HG02943 (cell line): ENCODE measurements around the gene TCF3.

Experiments used
- ATAC-seq: cut with Tn5 transposase; IDR thresholded peaks from one replicate; pipeline ENCODE4 v1.9.1; 2021; ENCODE audit warnings: mild to moderate bottlenecking, low read depth, moderate library complexity; ENCODE audit not compliant: unreplicated experiment

TCF3 gene

DNA sequence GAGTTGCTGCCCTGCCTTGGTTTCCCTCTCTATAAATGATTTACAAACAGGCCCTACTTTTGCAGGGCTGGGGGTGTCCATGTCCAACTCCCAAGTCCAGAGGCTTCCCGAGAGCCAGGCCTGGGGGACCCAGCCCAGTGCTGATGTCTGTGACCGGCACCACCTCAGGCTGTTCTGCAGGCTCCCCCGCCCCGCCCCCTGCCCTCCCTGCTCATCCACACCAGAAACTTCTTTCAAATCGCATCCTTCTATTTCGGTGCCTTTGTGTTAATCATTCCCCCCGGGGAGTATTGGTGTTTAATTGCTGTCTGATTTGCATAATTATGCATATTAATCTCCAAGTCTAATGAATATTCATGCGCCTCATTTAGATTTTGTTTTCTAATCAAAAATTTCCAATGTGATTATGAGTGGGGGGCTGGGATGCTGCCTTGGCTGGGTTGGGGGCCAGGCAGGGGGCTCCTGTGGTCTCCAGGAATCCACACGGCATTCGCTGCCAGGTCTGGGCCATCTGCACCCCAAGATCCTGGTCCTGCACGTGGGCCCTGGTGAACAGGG lies 19.1 kb downstream of the TCF3 start:
- ATAC-seq, result no peak

DNA sequence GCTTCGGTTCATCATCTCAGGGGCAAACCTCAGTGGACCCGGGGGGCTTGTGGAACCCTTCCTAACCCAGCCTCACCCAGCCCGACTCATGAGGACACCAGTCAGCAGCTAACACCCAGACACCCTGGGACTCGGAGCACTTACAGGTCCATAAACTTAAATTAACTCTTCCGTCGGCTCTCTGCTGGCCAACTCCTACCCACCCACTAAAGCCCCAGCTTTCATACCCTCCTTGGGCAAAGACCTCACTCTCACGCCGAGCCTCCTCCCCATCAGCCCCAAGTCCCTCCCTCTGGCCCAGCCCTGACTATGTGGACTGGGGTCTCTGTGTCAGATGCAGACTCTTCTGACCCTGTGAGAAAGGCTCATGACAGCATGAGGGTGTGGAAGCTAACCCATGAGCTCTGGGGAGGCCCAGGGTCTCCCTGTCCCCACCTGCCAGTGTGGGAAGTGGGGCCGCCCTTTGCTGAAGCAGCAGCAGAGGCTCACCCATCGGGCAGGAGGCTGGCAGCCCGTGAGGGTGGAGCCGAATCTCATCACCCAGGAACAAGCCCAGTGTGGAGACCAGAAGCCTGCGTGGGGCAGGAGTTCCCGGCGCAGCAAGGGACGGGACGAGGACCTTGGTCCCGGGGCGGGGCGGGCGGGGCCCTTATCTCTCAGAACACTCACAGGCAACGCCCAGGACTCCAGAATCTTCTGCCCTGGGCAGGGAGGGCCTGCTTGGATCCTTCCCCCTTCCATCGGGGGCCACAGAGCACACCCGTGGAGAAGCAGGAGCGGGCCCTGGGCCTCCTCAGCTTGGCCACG lies 19.8 kb downstream of the TCF3 start:
- ATAC-seq, result no peak

DNA sequence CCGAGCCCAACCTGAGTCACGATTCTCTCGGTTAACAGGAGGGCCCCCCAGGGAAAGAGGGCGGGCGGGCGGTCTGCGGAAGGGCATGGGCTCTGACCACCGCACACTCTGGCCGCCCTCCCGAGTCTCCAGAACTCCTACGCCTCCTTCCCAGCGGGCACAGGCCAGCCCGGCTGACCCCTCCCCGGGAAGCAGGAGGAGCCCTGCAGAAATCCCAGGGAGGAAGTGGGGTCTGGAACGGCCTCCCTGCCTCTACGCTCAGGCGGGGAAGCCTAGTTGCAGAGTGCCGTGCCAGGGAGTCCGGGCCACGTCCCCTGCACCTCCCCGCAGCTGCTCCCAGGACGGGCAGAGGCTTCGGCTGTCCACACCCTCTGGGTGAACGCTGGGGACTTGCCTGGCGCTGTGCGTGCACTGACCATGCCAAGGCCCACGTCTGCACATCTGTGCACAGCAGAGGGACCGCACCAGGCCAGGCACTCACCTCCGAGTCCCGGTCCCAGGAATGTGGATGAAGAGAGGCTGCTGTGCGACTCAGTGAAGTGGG lies 20.8 kb downstream of the TCF3 start:
- no peak for ATAC-seq

DNA sequence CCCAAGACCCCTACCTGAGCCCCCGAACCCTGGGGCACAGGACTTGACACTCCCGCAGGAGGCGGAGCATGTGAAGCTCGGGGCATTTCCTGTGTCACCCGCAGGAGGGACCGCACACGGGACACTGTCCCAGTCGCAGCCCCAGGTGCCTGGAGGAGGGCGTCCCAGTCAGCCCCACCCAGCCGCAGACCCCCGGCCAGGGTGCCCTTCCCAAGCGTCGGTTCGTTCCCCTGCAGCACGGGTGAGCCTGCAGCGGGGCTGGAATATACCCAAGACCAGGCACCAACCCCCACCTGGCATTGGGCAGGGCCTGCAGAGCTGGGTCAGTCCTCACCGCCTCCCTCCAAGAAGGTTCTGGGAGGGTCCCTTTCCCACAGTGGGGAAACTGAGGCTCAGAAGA lies 21.6 kb downstream of the TCF3 start:
- no peak for ATAC-seq

DNA sequence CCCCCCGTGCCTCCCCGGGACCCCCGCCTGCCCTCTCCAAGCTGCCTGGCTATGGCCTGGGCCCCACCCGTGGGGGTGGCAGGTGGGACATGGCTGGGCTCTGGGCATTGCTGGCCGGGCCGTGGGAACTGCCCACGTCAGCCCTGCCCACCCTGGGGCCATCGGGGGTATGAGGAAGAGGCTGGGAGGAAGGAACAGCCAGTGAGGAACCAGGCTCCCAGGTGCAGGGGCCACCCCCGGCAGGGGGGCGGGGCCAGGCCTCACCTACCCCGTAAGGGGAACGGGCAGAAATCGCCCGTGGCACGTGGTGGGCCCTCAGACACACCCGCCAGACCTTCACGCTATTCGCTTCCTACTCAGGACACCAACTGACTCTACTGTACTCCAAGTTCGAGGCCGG lies 22.4 kb downstream of the TCF3 start:
- no peak for ATAC-seq

DNA sequence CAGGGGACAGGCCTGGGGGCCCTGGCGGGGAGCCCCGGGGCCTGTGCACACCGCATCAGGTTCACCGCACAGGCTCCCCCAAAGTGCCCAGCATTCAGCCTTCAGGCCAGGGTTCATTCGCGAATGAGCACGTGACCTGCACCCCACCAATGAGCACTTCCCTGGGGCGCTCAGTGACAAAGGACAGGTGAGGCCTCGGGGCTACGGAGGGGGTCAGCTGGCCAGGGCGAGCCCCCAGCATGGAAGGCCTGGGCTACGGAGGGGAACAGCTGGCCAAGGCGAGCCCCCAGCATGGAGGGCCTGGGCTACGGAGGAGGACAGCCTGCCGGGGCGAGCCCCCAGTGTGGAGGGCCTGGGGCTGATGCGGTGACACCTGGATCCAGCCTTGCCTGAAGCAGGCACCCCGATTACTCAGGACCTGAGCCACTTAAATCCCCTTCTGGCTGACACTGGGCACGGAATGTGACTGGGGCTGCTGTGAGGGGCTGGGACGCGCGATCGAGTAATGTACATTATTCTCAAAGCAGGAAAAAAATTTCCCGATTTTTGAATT lies 23.1 kb downstream of the TCF3 start:
- ATAC-seq, result no peak

DNA sequence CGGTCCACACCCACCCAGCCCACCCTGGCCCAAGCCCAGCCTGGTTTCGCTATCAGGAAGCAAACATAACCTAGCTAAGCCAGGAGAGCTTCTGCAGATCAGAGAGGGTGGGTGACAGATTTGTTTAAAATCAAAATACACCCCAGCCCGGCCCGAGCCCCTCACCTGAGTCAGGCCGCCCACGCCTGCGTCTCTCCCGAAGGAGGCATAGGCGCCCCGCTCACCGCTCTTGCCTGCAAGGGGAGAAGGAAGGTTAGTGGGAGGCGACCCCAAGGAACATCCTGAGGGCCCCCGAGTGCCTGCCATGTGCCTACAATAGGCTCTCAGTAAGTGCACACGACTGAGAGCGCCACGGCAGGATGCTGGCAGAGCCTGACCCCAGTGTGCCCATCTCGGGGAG lies 25.2 kb downstream of the TCF3 start:
- no peak for ATAC-seq

DNA sequence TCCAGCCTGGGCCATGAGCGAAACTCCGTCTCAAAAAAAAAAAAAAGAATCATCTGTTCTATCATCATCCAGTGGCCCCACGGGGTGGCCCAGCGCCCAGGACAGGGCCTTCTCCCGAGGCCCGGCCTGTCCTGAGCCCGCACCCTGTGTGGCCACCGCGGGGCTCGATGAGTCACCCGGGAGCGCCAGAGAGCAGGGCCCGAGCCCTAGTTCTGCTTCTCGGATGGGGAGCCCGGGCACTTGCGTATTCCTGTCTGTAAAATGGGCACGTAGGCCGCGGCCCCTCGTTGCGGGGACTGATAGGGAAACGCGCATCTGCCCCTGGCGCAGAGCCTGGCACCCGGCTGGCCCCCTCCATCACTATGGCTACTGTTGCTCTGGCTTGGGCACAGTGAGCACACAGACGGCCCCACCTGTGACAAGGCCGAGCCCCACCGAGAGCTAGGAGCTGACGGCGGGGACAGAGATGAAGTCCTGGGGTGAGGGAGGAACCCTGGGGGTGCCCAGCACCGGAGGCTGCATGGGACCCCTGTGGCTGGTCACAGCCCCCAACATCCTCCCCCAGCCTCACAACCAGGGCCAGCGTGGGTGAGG lies 25.9 kb downstream of the TCF3 start:
- ATAC-seq, result no peak

DNA sequence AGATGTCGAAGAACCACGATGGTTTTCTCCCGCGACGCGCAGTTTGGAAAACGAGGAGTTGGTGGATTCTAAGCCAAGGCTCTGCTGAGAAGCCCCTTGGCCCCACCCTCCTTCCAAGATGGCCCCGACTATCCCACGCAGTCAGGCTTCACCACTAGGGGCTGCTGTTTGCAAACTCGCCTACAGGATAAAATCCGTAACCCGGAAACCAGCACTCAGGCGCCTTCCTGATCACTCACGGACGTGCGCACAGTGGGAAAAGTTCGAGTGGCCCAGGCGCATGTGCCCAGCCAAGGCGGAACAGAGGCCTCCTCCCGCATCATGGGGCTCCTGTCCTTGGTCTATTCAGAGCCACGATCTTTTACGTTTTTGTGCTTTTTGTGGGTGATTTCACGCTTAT lies 28.0 kb downstream of the TCF3 start:
- no peak for ATAC-seq

DNA sequence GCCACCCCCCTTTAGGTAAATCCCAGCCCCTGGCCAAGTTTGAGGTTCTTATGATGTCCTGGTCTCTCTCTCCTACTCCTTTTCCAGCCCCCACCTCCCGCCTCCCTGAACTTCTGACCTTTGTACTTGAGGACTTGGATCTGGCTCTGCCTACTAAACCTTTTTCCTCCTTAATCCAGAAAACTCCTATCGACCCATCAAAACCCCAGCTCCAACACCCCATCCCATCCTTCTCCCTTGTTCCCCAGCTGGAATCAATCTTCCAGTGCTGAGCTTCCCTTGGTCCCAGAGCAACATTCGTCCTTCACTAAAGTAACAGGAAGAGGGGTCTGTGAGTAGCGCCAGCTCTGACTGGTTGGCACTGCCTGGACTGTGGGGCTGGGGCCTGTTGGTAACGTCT lies 29.9 kb downstream of the TCF3 start:
- ATAC-seq, result no peak

DNA sequence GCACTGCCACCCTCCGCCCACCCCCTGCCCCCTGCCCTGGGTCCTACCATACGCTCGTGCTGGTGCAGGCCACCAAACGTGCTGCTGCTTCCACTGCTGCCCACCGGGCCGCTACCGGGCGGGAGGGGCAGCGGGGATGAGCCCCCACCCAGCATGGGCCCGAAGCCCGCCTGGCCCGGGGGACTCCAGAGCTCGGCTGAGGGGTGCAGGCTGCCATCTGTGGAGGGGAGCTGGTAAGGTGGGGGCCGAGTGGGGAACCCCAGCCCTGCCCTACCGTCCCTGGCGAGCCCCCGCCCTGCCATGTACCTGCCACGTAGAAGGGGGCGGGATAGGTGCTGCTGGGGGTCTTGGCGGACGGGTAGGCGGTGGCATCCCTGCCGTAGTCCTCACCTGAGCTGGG lies 30.4 kb downstream of the TCF3 start:
- no peak for ATAC-seq

DNA sequence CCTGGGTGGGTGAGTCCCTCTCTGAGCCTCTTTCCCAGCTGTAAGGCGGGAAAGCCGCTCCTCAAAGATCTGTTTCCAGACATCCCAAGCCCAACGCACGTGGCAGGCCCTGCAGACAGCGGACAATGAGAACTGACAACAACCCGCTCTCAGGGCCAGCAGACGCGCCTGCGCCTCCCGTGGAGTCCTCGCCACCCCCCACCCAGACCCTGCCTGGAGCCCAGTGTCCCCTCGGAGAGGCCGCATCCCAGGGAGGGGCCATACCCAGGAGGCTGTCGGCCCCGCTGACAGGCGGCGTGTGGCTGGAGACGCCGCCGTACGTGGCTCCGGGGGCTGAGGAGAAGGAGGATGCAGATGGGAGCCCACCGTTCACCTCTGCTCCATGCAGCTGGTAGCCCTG lies 30.8 kb downstream of the TCF3 start:
- no peak for ATAC-seq

DNA sequence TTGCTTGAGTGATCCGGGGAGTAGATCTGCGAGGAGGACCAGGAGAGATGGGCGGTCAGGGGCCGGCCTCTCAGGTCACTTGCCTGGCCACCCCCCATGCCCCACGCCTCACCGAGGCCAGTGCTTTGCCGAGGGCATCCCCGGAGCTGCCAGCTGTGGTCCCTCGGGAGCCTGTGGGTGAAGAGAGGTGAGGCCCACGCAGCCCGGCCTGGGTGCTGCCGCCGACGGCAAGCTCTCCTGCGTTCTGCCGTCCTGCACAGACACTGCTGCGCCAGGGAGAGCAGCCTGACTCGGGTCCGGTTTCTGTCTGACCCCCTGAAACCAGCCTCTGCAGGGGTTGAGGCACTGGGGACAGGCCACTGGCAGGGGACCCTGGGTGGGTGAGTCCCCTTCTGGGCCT lies 31.4 kb downstream of the TCF3 start:
- no peak for ATAC-seq

DNA sequence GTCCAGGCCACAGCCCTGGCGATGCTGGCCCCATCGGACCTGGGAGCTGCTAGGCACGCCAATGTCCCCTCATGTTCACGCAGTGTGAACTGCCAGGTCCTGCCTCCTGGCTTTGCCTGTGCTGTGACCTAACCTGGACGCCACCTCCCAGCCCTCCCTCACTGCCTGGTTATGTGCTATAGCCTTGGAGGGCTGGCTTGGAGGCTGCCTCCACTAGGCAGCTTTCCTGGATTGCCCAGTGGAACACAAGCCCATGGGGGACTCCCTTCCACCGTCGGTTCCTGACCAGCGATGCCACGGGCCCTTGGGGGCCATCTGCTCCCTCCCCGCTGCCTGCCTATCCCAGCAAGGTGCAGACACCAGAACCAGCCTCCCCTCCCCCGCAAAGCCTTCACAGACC lies 31.9 kb downstream of the TCF3 start:
- ATAC-seq, result no peak

DNA sequence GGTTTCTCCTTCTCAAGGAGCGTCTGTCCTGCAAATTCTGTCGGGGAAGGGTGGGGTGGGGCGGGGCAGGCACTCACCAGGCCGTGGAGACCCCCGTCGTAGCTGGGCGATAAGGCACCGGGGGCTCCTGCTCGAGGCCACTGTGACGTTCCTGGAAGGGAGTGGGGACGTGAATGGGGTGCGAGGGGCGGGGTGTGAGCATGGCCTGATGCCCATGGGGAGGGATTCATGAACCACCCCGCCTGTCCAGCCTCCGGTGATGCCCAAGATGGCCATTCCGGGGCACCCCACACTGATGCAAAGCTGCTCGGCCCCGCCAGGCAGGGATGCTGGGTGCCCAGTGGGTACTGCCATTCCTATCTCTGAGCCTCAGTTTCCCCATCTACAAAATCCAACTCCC lies 32.7 kb downstream of the TCF3 start:
- no peak for ATAC-seq

DNA sequence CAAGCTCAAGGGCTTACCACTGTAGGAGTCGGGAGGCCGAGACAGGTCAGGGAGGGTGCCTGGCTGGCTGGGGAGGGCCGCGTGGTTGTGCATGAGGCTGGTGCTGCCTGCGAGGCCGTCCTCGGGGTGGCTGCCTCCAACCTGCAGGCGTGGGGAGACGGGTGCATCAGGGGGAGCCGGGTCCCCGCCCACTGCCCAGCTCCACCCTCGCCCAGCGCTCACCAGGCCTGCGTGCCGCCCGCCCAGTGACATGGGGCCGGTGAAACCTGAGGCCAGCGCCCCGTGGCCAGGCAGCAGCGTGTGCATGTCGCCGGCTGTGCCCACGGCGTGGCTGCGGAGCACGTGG lies 33.3 kb downstream of the TCF3 start:
- ATAC-seq, result no peak

DNA sequence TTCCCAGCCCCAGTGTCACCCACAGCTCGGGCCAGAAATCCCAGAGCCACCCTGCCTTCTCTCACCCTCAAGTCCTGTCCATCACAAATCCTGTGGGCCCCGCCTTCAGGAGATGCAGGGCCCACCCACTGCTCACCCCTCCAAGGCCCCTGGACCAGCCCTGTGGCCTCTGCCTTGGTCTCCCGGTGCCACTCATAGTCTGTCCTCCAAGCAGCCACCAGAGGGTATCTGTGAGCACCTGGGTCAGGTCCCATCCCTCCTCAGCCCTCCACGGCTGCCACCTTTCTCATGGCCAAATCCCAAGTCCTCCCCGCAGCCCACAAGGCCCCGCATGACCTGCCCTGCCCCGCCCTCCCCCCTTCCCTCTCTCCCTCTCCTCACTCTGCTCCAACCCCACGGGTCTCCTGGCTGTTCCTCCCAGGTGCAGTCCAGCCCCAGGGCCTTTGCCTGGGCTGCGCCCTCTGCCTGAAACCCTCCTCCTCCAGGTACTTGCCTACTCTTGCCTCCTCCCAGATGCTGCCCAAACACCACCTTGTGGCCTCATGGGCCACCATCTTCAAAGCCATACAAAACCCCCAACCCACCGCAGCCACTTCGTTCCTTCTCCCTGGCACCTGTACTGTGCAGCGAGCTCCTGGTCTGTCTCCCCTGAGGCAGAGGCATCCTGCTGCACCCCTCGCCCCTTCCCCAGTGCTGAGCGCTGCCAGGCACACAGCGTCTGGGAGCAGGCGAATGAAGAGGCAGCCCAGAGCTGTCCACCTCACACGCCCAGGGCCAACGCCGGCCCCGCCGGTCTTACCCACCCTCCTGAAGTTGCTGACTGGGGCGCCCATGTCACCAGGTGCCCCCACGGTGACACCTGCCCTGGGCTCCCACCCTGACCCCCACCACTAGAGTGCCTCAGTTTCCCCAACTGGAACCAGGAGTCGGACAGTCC lies 34.0 kb downstream of the TCF3 start:
- no peak for ATAC-seq

DNA sequence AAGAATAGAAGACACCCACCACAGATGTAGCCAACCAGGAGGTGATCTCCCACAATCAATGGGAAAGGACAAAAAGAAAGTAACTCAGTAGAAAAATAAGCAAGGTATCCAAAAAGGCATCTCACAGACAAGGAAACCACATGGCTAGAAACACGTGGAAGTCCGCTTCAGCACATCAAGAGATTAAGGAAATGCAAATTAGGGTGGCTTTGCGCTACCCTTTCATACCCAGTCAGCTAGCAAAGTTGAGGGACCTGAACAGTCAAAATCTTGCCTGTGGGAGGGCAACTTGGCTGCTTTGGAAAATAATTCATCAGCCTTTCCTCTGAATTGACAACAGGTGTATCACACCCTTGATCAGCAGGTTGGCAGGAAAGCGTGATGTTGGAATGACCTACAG lies 35.5 kb downstream of the TCF3 start:
- ATAC-seq, result no peak

DNA sequence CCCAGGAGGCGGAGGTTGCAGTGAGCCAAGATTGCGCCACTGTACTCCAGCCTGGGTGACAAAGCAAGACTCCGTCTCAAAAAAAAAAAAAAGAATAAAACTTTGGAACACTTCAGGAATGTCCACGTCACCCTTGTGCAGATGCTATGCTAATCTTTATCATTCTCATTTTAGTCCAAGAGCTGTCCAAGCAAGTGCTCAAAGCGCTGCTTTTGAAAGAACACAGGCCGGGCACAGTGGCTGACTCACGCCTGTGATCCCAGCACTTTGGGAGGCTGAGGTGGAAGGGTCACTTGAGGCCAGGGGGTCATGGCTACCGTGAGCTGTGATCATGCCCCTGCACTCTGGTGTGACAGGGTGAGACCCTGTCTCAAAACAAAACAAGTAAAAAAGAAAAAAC lies 36.0 kb downstream of the TCF3 start:
- no peak for ATAC-seq

DNA sequence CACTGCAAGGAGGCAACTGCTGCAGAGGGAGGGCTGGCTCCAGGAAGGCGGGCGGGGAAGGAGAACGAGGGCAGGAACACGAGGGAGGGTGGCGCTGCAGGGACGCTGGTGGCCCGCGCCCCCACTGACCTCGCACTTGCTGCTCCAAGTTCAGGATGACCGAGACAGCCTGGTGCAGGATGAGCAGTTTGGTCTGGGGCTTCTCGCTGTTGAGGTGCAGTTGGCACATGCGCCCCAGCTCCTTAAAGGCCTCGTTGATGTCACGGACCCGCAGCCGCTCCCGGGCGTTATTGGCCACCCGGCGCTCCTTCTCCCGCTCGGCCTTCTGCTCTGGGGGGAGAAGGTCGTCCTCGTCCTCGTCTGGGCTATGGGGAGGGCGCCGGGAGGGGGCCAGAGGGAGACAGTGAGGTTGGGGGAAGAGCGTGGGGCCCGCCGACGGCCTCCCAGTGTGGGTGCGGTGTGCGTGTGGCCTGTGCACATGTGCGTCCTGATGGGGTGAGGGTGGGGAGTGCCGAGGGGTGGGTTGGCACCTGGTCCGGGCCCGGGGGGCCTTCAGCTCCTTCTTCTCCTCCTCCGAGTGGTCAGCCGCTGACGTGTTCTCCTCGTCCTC lies 37.2 kb downstream of the TCF3 start:
- no peak for ATAC-seq
